Measurements from ENCODE around the gene UNC13A.

DNA sequence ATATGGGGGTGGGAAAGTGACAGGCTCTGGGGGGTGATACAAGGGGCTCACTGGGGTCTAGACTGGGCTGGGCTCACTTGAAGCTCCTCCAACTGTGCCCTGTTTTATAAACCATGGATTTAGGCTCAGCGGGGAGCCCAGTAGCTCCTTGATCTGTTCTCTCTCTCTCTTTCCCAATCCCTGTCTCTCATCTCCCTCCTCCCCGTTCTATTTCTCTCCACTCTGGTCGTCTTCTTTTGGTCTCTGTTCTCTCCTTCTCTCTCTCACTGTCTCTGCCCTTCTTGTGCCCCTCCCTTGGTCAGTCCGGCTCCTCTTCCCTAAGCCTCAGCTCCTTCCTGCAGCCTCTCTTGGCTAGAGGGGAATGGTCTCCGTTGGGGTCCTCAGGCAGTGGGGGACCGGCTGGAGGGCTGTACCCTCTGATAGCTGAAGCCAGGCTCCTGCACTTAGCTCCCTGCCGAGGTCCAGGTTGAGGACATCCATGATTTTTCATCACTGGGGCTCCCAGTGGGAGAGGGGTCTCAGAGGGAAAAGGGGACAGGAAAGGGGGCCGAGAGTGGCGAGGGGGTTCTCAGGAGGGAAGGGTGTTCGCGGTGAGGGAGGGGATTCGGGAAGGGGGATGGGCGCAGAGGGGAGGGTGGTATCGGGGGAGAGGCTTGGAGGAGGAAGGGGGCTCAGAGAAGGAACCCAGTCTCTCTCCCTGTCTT lies 8.5 kb downstream of the UNC13A start:
- TF ChIP-seq, protein P1, sequence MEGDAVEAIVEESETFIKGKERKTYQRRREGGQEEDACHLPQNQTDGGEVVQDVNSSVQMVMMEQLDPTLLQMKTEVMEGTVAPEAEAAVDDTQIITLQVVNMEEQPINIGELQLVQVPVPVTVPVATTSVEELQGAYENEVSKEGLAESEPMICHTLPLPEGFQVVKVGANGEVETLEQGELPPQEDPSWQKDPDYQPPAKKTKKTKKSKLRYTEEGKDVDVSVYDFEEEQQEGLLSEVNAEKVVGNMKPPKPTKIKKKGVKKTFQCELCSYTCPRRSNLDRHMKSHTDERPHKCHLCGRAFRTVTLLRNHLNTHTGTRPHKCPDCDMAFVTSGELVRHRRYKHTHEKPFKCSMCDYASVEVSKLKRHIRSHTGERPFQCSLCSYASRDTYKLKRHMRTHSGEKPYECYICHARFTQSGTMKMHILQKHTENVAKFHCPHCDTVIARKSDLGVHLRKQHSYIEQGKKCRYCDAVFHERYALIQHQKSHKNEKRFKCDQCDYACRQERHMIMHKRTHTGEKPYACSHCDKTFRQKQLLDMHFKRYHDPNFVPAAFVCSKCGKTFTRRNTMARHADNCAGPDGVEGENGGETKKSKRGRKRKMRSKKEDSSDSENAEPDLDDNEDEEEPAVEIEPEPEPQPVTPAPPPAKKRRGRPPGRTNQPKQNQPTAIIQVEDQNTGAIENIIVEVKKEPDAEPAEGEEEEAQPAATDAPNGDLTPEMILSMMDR (IDR thresholded peaks at IDR 0.05) = no peak
- TF ChIP-seq MXI1 (IDR thresholded peaks at IDR 0.05; ENCODE audit: low read depth, low read length) (no peak), POLR2AphosphoS5 (IDR thresholded peaks at IDR 0.05; ENCODE audit: low read depth, low read length) (no peak), JUND (IDR thresholded peaks at IDR 0.05) (no peak), YY1 (IDR thresholded peaks at IDR 0.05; ENCODE audit: low read depth) (no peak), EP300 (IDR thresholded peaks at IDR 0.05; ENCODE audit: borderline replicate concordance in 1 of 2, low read depth in 1 of 2, low read length in 1 of 2) (no peak), TAF1 (IDR thresholded peaks at IDR 0.05; ENCODE audit: borderline replicate concordance, low read depth, low read length) (no peak)
- TF ChIP-seq, protein P2, sequence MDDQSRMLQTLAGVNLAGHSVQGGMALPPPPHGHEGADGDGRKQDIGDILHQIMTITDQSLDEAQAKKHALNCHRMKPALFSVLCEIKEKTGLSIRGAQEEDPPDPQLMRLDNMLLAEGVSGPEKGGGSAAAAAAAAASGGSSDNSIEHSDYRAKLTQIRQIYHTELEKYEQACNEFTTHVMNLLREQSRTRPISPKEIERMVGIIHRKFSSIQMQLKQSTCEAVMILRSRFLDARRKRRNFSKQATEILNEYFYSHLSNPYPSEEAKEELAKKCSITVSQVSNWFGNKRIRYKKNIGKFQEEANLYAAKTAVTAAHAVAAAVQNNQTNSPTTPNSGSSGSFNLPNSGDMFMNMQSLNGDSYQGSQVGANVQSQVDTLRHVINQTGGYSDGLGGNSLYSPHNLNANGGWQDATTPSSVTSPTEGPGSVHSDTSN (IDR thresholded peaks at IDR 0.05) = no peak
- TF ChIP-seq, protein P3, sequence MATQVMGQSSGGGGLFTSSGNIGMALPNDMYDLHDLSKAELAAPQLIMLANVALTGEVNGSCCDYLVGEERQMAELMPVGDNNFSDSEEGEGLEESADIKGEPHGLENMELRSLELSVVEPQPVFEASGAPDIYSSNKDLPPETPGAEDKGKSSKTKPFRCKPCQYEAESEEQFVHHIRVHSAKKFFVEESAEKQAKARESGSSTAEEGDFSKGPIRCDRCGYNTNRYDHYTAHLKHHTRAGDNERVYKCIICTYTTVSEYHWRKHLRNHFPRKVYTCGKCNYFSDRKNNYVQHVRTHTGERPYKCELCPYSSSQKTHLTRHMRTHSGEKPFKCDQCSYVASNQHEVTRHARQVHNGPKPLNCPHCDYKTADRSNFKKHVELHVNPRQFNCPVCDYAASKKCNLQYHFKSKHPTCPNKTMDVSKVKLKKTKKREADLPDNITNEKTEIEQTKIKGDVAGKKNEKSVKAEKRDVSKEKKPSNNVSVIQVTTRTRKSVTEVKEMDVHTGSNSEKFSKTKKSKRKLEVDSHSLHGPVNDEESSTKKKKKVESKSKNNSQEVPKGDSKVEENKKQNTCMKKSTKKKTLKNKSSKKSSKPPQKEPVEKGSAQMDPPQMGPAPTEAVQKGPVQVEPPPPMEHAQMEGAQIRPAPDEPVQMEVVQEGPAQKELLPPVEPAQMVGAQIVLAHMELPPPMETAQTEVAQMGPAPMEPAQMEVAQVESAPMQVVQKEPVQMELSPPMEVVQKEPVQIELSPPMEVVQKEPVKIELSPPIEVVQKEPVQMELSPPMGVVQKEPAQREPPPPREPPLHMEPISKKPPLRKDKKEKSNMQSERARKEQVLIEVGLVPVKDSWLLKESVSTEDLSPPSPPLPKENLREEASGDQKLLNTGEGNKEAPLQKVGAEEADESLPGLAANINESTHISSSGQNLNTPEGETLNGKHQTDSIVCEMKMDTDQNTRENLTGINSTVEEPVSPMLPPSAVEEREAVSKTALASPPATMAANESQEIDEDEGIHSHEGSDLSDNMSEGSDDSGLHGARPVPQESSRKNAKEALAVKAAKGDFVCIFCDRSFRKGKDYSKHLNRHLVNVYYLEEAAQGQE (IDR thresholded peaks at IDR 0.05; ENCODE audit: low read depth, low read length) = no peak
- TF ChIP-seq, protein P4, sequence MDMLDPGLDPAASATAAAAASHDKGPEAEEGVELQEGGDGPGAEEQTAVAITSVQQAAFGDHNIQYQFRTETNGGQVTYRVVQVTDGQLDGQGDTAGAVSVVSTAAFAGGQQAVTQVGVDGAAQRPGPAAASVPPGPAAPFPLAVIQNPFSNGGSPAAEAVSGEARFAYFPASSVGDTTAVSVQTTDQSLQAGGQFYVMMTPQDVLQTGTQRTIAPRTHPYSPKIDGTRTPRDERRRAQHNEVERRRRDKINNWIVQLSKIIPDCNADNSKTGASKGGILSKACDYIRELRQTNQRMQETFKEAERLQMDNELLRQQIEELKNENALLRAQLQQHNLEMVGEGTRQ (IDR thresholded peaks at IDR 0.05; ENCODE audit: borderline replicate concordance, low read depth, low read length) = no peak
